GM23338 (cell line): ENCODE measurements around the gene PREP. TPM values are rescaled to one million over a fixed set of nuclear protein-coding genes. Genes with fewer than 3 reads are reported as not detected.

Experiments
- ATAC-seq: fragments of 200-7000 bp; cut with Tn5 transposase; 3 replicates; pipeline ENCODE4 v1.9.1; 2020
- DNase-seq: peaks from one replicate; pipeline ENCODE4 v3.0.0-alpha.2; 2015; ENCODE audit warnings: low spot score
- H2AFZ ChIP-seq: fragments of 200-600 bp; sonication (generic); 2 replicates; pipeline ENCODE4 v1.8.0; 2016; ENCODE audit warnings: antibody characterized with exemption, mild to moderate bottlenecking, moderate library complexity
- H3F3A ChIP-seq: fragments of 200-600 bp; sonication (generic); replicated peaks from 2 replicates; pipeline ENCODE4 v1.8.0; 2017; ENCODE audit warnings: antibody characterized with exemption, mixed run types, low read depth
- H3K27ac ChIP-seq: fragments of 200-600 bp; sonication (generic); 2 replicates; pipeline ENCODE4 v1.6.1; 2016; ENCODE audit warnings: low read depth
- H3K27me3 ChIP-seq: fragments of 200-600 bp; sonication (generic); 2 replicates; pipeline ENCODE4 v1.8.0; 2016; ENCODE audit warnings: mild to moderate bottlenecking, mixed run types, moderate library complexity; ENCODE audit not compliant: insufficient read depth
- H3K36me3 ChIP-seq: fragments of 200-600 bp; sonication (generic); 2 replicates; pipeline ENCODE4 v1.8.0; 2016; ENCODE audit warnings: mild to moderate bottlenecking; ENCODE audit not compliant: insufficient read depth
- H3K4me1 ChIP-seq: fragments of 200-600 bp; sonication (generic); 2 replicates; pipeline ENCODE4 v1.8.0; 2016; ENCODE audit warnings: mild to moderate bottlenecking, moderate library complexity; ENCODE audit not compliant: insufficient read depth
- H3K4me2 ChIP-seq: fragments of 200-600 bp; sonication (generic); 2 replicates; pipeline ENCODE4 v1.7.1; 2017; ENCODE audit warnings: mixed run types
- H3K4me3 ChIP-seq: fragments of 200-600 bp; sonication (generic); 2 replicates; pipeline ENCODE4 v1.6.1; 2016; ENCODE audit warnings: mixed run types
- H3K79me2 ChIP-seq: fragments of 200-600 bp; sonication (generic); replicated peaks from 2 replicates; pipeline ENCODE4 v1.8.0; 2017; ENCODE audit warnings: mild to moderate bottlenecking; ENCODE audit not compliant: insufficient read depth
- H3K9me2 ChIP-seq: fragments of 200-600 bp; sonication (generic); 2 replicates; pipeline ENCODE4 v1.8.0; 2017; ENCODE audit not compliant: insufficient read depth
- H4K20me1 ChIP-seq: fragments of 200-600 bp; sonication (generic); replicated peaks from 2 replicates; pipeline ENCODE4 v1.8.0; 2017; ENCODE audit warnings: mild to moderate bottlenecking; ENCODE audit not compliant: insufficient read depth
- H3K27ac Mint-ChIP-seq: 2 replicates; pipeline ENCODE4 v1.8.0; 2020; ENCODE audit warnings: inconsistent platforms, mild to moderate bottlenecking, moderate library complexity, mixed read lengths
- H3K27me3 Mint-ChIP-seq: 3 replicates; pipeline ENCODE4 v1.8.0; 2022; ENCODE audit warnings: low read depth, mild to moderate bottlenecking, moderate library complexity, mixed read lengths, inconsistent platforms; ENCODE audit not compliant: insufficient read depth, poor library complexity
- H3K36me3 Mint-ChIP-seq: 3 replicates; pipeline ENCODE4 v1.8.0; 2021; ENCODE audit warnings: low read depth, mild to moderate bottlenecking, inconsistent platforms, moderate library complexity, mixed read lengths
- H3K4me1 Mint-ChIP-seq: 3 replicates; pipeline ENCODE4 v1.8.0; 2020; ENCODE audit warnings: mild to moderate bottlenecking, inconsistent platforms, mixed read lengths
- H3K4me3 Mint-ChIP-seq: 3 replicates; pipeline ENCODE4 v1.8.0; 2021; ENCODE audit warnings: moderate library complexity, mild to moderate bottlenecking, inconsistent platforms, mixed read lengths
- H3K9me3 Mint-ChIP-seq: 3 replicates; pipeline ENCODE4 v1.8.0; 2020; ENCODE audit warnings: moderate library complexity, mild to moderate bottlenecking, inconsistent platforms, mixed read lengths
- CREB1 ChIP-seq: fragments of 250-450 bp; sonication (Bioruptor Pico); IDR thresholded peaks from 2 replicates; pipeline ENCODE4 v1.5.0; 2020; ENCODE audit warnings: low read depth, mild to moderate bottlenecking, moderate library complexity
- EZH2 ChIP-seq: fragments of 200-600 bp; sonication (generic); IDR thresholded peaks from one replicate; pipeline ENCODE4 v1.8.0; 2017; ENCODE audit warnings: antibody characterized with exemption, mild to moderate bottlenecking, low read depth; ENCODE audit not compliant: unreplicated experiment
- EZH2phosphoT487 ChIP-seq: fragments of 200-600 bp; sonication (generic); IDR thresholded peaks from one replicate; pipeline ENCODE4 v1.8.1; 2018; ENCODE audit warnings: antibody characterized with exemption; ENCODE audit not compliant: unreplicated experiment
- JUNB ChIP-seq: IDR thresholded peaks from one replicate; pipeline ENCODE4 v1.6.1; 2016; ENCODE audit warnings: antibody characterized with exemption; ENCODE audit not compliant: unreplicated experiment
- NANOG ChIP-seq: IDR thresholded peaks from 2 replicates; pipeline ENCODE4 v1.6.1; 2016; ENCODE audit warnings: antibody characterized with exemption, borderline replicate concordance
- POLR2AphosphoS5 ChIP-seq: IDR thresholded peaks from 2 replicates; pipeline ENCODE4 v1.6.1; 2016; ENCODE audit warnings: antibody characterized with exemption, low read depth
- ZNF114 ChIP-seq: fragments of 250-450 bp; sonication (Bioruptor Pico); IDR thresholded peaks from 2 replicates; pipeline ENCODE4 v1.5.0; 2020; ENCODE audit warnings: mild to moderate bottlenecking, moderate library complexity
- ZNF331 ChIP-seq: fragments of 250-450 bp; sonication (Bioruptor Pico); IDR thresholded peaks from 2 replicates; pipeline ENCODE4 v1.5.0; 2020; ENCODE audit warnings: low read depth, mild to moderate bottlenecking, moderate library complexity
- polyA plus RNA-seq: library from polyadenylated mRNA; unstranded; fragments of >200 nt; fragmentation: Nextera tagmentation; extraction: Ambion mirVana; gene quantifications from 2 replicates; pipeline ENCODE4 v1.2.1, GENCODE V29; 2016
- total RNA-seq: library from RNA; depleted of rRNA; stranded (reverse); fragments of >200 nt; shearing (Covaris generic); gene quantifications from 2 replicates; pipeline ENCODE4 v1.2.3, GENCODE V29; 2014
- TF ChIP-seq, protein P1 (sequence below): IDR thresholded peaks from one replicate; pipeline ENCODE4 v1.6.1; 2018; ENCODE audit warnings: antibody characterized with exemption; ENCODE audit not compliant: unreplicated experiment
- TF ChIP-seq, protein P2 (sequence below), 2 experiments: fragments of 200-600 bp in 1 of 2; sonication (generic) in 1 of 2; conservative IDR thresholded peaks; 2 replicates each; pipeline versions ENCODE4 v1.5.1 to v1.6.1; 2016 to 2017; ENCODE audit warnings: antibody characterized with exemption in 2 of 2, low read depth in 2 of 2, mild to moderate bottlenecking in 2 of 2, moderate library complexity in 1 of 2
- TF ChIP-seq, protein P3 (sequence below): IDR thresholded peaks from 2 replicates; pipeline ENCODE4 v1.6.1; 2016; ENCODE audit warnings: antibody characterized with exemption

The PREP gene
- total and polyA plus RNA-seq, 2 experiments from 2014 or later = 28.5 to 52.7 TPM

DNA sequence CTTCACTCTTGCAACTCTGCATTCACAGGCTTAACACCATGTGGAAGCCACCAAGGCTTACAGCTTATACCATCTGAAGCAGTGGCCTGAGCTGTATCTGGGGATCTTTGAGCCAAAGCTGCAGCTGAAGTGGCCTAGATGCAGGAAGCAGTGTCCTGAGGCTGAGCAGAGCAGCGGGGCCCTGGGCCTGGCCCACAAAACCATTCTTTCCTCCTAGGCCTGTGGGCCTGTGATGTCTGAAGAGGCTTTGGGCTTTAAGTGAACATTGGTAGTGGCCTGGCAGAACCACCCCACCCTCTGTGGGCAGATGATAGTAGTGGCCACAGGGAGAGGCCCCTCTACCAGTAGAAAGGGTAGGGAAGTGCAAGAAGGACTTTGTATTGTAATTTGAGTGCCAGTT lies 6.9 kb upstream of the PREP start (continued):
- TF ChIP-seq, protein P1, sequence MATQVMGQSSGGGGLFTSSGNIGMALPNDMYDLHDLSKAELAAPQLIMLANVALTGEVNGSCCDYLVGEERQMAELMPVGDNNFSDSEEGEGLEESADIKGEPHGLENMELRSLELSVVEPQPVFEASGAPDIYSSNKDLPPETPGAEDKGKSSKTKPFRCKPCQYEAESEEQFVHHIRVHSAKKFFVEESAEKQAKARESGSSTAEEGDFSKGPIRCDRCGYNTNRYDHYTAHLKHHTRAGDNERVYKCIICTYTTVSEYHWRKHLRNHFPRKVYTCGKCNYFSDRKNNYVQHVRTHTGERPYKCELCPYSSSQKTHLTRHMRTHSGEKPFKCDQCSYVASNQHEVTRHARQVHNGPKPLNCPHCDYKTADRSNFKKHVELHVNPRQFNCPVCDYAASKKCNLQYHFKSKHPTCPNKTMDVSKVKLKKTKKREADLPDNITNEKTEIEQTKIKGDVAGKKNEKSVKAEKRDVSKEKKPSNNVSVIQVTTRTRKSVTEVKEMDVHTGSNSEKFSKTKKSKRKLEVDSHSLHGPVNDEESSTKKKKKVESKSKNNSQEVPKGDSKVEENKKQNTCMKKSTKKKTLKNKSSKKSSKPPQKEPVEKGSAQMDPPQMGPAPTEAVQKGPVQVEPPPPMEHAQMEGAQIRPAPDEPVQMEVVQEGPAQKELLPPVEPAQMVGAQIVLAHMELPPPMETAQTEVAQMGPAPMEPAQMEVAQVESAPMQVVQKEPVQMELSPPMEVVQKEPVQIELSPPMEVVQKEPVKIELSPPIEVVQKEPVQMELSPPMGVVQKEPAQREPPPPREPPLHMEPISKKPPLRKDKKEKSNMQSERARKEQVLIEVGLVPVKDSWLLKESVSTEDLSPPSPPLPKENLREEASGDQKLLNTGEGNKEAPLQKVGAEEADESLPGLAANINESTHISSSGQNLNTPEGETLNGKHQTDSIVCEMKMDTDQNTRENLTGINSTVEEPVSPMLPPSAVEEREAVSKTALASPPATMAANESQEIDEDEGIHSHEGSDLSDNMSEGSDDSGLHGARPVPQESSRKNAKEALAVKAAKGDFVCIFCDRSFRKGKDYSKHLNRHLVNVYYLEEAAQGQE = no peak
- TF ChIP-seq, protein P2, sequence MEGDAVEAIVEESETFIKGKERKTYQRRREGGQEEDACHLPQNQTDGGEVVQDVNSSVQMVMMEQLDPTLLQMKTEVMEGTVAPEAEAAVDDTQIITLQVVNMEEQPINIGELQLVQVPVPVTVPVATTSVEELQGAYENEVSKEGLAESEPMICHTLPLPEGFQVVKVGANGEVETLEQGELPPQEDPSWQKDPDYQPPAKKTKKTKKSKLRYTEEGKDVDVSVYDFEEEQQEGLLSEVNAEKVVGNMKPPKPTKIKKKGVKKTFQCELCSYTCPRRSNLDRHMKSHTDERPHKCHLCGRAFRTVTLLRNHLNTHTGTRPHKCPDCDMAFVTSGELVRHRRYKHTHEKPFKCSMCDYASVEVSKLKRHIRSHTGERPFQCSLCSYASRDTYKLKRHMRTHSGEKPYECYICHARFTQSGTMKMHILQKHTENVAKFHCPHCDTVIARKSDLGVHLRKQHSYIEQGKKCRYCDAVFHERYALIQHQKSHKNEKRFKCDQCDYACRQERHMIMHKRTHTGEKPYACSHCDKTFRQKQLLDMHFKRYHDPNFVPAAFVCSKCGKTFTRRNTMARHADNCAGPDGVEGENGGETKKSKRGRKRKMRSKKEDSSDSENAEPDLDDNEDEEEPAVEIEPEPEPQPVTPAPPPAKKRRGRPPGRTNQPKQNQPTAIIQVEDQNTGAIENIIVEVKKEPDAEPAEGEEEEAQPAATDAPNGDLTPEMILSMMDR (conservative IDR thresholded peaks at IDR 0.05; ENCODE audit: low read depth in 2 of 2) = no peak
- TF ChIP-seq EZH2phosphoT487 = no peak
- TF ChIP-seq EZH2 = no peak
- no peak for TF ChIP-seq NANOG
- no peak for TF ChIP-seq ZNF331 (CRISPR knock-in tag)
- TF ChIP-seq POLR2AphosphoS5 = no peak
- TF ChIP-seq, protein P3, sequence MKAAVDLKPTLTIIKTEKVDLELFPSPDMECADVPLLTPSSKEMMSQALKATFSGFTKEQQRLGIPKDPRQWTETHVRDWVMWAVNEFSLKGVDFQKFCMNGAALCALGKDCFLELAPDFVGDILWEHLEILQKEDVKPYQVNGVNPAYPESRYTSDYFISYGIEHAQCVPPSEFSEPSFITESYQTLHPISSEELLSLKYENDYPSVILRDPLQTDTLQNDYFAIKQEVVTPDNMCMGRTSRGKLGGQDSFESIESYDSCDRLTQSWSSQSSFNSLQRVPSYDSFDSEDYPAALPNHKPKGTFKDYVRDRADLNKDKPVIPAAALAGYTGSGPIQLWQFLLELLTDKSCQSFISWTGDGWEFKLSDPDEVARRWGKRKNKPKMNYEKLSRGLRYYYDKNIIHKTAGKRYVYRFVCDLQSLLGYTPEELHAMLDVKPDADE = no peak
- TF ChIP-seq JUNB = no peak
- no peak for TF ChIP-seq CREB1

DNA sequence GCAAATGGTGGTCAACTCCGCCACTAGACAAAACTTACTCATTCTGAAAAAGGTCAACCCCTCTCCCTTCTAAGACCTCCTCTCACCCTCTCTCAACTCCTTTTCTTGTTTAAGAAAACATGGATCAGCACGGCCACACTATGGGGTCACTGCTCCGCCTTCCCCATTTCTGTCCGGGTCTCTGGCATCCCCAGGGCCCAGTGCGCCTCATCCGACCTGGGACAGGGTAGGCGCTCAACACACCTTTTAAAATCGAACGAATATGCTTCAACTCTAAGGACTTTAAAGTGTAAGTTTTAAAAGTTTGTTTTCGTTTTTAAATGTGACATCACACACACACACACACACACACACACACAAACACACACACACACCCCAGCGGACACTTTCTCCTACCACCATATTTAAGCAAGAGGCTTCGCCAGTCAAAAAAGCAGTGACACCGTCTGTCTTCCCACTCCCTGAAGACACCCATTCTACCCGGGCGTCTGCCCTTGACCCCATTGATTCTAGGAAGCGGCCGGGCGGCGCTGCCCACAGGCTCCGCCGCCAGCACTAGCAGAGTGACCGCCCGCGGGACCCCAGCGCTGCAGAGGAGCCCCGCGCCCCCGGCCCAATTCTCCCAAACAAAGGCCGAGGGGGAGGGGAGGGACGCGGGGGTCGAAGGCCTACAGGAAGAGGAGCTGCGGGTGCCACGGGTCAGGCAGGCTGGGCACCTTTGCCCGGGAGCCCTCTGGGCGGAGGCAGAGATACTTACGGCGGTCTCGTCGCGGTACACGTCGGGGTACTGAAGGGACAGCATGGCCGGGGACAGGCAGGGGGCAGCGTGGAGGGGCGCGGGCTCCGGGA lies 568 bp downstream of the PREP start:
- H3K9me2 ChIP-seq = no peaks in the 10 kb centered on the region
- H2AFZ ChIP-seq = peak overlapping the region; percentile 96
- no peaks in the 10 kb centered on the region for H3K27me3 ChIP-seq
- H3K4me1 ChIP-seq = peaks cover 39% of the 10 kb centered on the region
- peaks cover 10% of the 10 kb centered on the region for H3K27me3 Mint-ChIP-seq
- peak overlapping the region; percentile 92 for H3K27ac Mint-ChIP-seq
- peak overlapping the region; percentile 98 for H3K4me3 ChIP-seq
- peak overlapping the region; percentile 95 for H3K4me2 ChIP-seq
- peaks cover 19% of the 10 kb centered on the region for H4K20me1 ChIP-seq
- H3K36me3 ChIP-seq = no peaks in the 10 kb centered on the region
- H3K4me3 Mint-ChIP-seq = peak overlapping the region; percentile 89
- H3K9me3 Mint-ChIP-seq = no peaks in the 10 kb centered on the region
- ATAC-seq = peak; percentile 36
- peaks cover 49% of the 10 kb centered on the region for H3K79me2 ChIP-seq
- H3F3A ChIP-seq = 0 out of 2 replicates have a peak, but pooled peaks cover 3% of the 10 kb centered on the region
- peaks cover 53% of the 10 kb centered on the region for H3K4me1 Mint-ChIP-seq
- peak; percentile 40 for DNase-seq
- no peaks in the 10 kb centered on the region; the same call in 2 of the 3 replicates for H3K36me3 Mint-ChIP-seq
- peak overlapping the region; percentile 88 for H3K27ac ChIP-seq
- no peak for TF ChIP-seq ZNF114
- TF ChIP-seq, protein P1 = no peak
- TF ChIP-seq POLR2AphosphoS5 = no peak
- TF ChIP-seq, protein P2 (conservative IDR thresholded peaks at IDR 0.05; ENCODE audit: low read depth in 2 of 2) = no peak
- TF ChIP-seq JUNB = no peak
